ENCODE results near the gene KIF6.
"Not testable (repeated sequence)": the region's sequence is repeated elsewhere in the genome, so short reads cannot be mapped to it uniquely, and the experiment has no call there.

KIF6 gene

DNA sequence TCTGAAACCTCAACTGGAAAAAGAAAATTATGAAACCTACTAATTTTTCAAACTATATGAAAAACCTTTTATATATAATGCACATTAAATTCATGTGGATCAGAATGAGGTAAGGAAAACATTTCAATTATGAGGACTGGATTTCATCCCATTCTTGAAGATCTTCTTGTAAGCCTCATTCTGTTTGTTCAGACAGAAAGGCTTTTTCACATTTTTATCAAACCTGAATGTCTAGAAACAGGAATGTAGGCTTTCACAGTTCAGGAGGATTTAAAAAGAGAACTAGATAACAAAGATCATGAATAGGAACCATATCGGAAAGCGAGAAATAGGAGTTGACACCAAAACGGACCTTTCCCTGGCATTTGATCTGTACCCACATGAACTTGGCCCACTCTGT lies 210.2 kb downstream of the KIF6 start:
- no peak for DNase-seq (ENCODE audit: extremely low read depth in 1 of 2, low read depth in 1 of 2)

DNA sequence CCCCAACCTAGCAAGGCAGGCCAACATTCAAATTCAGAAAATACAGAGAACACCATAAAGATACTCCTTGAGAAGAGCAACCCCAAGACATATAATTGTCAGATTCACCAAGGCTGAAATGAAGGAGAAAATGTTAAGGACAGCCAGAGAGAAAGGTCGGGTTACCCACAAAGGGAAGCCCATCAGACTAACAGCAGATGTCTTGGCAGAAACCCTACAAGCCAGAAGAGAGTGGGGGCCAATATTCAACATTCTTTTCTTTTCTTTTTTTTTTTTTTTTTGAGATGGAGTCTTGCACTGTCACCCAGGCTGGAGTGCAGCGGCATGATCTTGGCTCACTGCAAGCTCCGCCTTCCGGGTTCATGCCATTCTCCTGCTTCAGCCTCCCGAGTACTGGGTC lies 215.4 kb downstream of the KIF6 start:
- DNase-seq (ENCODE audit: extremely low read depth in 1 of 2, low read depth in 1 of 2): not testable (repeated sequence)

DNA sequence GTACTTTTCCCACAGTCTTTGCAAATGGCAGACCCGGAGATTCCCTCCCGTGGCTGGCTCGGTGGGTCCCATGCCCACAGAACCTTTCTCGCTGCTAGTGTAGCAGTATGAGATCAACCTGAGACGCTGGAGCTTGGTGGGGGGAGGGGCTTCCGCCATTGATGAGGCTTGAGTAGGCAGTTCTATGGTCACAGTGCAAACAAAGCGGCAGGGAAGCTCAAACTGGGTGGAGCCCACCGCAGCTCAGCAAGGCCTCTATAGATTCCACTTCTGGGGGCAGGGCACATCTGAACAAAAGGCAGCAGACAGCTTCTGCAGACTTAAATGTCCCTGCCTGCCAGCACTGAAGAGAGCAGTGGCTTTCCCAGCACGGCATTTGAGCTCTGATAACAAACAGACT lies 216.7 kb downstream of the KIF6 start:
- no peak for DNase-seq (ENCODE audit: extremely low read depth in 1 of 2, low read depth in 1 of 2)

DNA sequence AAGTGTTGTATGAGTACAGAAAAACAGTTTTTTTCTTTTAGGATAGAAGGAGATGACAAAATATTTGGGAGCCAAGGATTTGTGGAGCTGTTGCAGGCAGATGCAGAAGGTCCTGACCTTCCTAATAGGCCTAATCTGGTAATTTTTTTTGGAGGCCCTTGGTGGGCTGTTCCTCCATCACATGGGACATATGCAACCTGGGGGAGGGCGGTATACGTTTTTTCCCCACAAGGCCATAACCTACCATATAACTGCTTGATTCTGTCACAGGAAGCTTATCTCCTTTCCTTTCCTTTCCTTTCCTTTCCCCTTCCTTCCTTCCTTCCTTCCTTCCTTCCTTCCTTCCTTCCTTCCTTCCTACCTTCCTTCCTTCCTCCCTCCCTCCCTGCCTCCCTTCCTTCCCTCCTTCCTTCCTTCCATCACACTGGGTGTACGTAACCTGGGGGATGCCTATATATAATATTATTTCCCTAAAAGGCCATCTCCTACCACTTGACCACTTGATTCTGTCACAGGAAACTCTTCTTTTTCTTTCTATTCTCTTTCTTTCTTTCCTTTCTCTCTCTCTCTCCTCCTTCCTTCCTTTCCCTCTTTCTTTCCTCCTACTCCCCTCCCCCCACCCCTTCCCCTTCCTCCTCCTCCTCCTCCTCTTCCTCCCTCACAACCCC lies 217.7 kb downstream of the KIF6 start:
- no peak for DNase-seq (ENCODE audit: extremely low read depth in 1 of 2, low read depth in 1 of 2)

DNA sequence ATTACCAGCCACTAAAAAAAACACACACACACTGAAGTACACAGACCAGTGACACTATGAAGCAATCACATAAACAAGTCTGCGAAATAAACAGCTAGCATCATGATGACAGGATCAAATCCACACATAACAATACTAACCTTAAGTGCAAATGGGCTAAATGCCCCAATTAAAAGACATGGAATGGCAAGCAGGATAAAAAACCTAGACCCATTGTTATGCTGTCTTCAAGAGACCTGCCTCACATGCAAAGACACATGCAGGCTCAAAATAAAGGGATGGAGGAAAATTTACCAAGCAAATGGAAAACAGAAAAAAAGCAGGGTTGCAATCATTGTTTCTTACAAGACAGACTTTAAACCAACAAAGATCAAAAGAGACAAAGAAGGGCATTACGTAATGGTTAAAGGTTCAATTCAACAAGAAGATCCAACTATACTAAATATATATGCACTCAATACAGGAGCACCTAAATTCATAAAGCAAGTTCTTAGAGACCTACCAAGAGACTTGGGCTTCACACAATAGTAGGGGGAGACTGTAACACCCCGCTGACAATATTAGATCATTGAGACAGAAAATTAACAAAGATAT lies 222.7 kb downstream of the KIF6 start:
- not testable (repeated sequence) for DNase-seq (ENCODE audit: extremely low read depth in 1 of 2, low read depth in 1 of 2)

DNA sequence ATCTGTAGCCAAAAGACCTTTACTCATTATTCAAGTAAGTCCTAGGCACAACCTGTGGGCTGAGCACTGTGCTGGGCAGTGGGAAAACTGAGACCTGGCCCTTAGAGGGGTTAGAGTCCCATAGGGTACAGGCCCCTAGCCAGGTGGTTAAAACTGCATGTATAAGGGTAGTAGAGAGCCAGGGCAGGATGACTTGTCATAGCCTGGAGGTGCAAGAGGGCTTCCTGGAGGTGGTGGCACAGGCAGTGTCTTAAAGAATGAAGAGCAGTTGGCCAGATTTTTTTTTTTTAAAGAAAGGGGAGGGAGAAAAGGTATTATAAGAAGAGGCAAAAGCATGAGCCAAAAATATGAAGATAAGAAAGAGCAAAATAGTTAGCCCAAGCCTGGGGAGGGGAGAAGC lies 226.2 kb downstream of the KIF6 start:
- DNase-seq (ENCODE audit: extremely low read depth in 1 of 2, low read depth in 1 of 2): no peak

DNA sequence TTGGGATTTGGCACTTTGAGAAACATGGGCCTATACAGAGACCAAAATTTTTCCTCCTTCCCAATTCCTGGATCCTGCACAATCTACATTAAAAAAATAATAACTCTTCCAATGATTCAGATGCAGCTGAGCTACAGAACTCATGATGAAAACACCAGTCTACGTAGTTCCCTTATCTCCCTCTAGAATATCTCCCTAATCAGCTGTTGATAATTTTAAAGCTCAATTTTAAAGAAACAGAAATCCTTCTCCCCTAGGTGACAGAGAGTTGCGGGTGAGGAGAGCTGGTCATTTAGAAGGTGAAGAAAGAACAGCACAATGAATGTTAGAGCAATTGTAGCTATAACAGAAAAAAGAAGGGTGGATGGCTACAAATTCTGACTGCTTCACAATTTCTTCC lies 227.1 kb downstream of the KIF6 start:
- DNase-seq (ENCODE audit: extremely low read depth in 1 of 2, low read depth in 1 of 2): no peak

DNA sequence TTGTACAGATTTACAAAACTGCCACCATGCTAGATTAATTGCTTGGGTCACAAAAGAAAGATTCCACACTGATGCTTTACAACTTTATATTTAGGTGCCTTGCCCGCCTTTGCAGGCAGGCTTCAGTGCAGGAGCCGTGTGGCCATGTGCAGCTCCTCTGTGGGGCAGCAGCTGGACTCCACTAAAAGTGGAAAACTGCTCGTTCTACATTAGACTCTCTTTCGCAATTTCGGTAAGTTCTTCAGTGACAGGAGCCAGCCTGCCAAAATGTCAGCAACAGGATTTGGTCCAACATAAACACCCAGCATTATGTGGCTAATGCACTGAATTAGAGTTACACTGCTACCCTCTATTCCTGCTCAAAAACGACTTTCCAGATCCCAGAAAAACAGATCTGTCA lies 228.3 kb downstream of the KIF6 start:
- DNase-seq (ENCODE audit: extremely low read depth in 1 of 2, low read depth in 1 of 2): no peak

DNA sequence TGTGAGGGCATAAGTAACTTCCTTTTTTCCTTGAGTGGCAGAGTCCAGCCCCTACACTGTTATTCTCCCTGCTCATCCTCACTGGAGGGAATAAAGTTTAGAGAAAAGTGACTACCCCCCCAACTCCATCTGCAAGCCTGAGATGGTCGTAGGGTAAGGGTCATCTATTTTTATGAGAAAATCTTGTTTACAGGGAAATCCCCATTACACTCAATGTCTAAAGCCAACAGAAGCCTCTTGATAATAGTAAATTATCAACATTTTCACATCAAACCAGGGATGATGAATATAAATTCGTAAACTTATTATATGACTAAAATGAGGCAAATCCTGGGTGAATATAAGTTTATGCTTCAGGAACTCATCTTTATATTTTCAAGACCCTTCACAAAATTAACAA lies 228.8 kb downstream of the KIF6 start:
- DNase-seq (ENCODE audit: extremely low read depth in 1 of 2, low read depth in 1 of 2): no peak

DNA sequence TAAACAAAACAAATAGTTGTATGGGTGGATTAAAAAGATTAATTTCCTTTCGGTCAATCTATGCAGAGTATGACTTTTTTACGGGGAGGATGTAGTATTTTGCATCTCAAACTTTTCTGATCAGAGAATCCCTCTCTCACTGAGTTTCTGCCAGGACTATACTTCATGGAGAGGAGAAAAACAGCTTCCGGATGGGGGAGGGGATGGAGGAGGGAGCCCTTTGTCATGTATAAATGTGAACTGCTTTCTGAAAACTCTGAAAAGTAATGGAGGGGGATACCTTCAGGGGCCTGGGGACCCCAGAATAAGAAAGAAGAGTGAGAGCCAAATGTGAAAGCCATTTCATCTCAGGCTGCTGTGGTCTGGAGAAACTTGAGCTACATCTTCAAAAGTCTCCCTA lies 229.6 kb downstream of the KIF6 start:
- DNase-seq (ENCODE audit: extremely low read depth in 1 of 2, low read depth in 1 of 2): no peak

DNA sequence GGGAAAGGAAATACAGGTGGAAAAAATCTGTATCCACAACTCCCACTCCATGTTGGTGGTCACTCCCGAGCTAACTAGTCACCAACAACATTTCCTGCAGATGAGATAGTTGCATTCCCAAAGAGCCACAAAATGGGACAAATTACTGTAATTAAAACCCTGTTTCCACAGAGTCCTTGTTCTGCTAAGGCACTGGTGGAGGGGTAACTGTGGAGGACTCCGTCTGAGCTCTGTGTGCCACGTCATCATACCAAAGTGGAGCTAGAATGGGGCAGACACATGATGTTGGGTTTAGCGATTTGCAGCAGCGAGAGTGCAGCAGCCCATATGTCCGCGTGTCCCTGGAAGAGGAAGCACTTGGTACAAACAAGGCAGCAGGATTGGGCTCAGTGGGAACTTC lies 230.2 kb downstream of the KIF6 start:
- no peak for DNase-seq (ENCODE audit: extremely low read depth in 1 of 2, low read depth in 1 of 2)

DNA sequence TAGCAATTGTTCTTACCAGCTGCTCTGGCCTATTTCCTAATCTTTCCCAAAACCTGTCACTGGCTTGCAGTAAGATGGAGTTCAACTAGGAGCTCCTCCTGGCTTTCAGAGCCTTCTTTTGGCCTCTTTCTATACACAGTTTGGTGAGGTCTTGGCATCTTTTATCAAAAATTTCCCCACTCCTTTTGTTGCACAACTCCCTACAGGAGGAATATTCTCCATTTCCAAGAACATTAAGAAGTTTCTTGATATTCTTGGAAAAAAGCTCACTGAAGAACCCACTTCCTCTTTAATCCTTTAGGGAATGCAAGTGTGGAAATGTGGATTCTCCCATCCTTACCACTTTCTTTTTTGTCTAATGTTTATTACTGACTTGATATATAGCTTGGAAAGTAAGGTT lies 231.4 kb downstream of the KIF6 start:
- DNase-seq (ENCODE audit: extremely low read depth in 1 of 2, low read depth in 1 of 2): no peak

DNA sequence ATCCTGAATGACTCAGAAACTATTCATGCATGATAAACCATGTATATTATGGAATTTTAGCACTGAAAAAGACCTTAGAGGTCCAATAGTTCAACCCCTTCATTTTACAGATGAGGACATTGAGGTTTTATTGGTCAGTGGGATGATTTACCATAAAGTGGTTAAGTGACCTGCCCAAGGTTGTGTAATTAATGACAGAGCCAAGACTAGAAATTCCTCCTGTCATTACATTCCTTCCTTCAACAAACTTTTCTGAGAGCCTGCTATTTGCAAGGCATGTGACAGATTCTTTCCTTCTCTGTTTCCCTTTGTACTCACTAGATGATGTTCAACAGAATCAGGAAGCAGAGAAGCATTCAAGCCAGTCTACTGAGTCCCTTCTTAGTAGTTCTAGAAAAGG lies 232.0 kb downstream of the KIF6 start:
- no peak for DNase-seq (ENCODE audit: extremely low read depth in 1 of 2, low read depth in 1 of 2)

DNA sequence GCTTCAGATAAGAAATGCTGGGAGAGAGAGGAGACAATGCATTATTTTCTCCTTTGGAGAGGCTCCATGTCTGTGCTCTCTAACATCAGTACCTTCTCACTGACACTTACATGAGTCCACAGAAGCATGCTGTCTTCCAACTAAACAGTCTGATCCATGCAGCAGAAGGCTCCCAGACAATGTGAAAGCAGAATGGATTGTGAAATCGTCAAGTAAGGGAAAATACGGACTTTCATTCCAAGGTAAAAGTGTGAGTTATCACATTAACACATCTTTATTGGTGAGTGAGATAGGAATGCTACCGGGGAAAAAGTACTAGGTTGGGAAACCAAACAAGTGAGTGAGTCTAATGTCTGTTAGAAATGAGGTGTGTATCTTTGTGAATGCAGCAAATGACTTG lies 235.1 kb downstream of the KIF6 start:
- DNase-seq (ENCODE audit: extremely low read depth in 1 of 2, low read depth in 1 of 2): no peak

DNA sequence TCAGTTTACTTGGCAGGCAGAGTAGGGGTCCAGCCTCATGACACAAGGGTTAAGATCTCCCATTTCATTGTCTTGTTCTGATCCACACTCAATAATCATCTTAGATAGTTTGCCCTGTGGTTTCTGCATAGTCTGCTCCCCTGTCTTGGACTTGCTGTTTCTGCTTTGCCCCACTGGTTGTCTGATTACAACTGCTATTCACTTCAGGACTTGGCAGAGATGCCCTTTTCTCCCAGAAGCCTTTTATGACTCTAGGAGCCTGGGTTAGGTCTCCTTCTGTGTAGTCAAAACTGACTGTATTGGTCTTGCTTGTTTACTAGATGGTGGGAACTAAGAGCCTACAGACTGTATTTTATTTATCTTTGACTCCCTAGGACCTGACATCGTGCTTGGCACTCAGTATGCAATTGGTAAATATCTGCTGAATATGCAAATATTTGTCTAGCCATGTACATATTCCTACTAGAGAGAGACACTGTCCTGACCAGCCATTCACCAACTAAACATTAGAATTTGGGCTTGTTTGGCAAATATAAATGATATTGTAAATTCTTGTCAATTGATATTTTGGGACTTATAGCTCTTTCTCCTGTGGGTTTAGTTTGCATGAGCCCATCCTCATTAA lies 236.8 kb downstream of the KIF6 start:
- DNase-seq (ENCODE audit: extremely low read depth in 1 of 2, low read depth in 1 of 2): no peak

DNA sequence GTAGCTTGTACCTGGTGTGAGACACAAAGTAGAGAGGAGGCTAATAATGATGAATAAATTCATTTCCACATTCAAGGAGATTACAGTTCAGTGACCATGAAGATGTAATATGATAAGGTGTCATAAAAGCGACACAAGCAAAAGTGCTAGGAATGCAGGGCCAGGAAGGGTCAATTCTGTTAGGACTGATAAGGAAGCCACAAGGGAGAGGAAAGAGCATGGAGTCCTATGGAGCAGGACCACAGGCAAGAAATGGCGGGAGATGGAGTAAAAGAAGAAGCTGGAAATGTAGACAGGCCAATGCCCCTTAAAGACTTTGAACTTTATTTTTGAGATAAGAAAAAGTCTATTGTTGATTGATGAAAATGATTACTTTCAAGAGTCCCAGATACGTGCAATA lies 240.9 kb downstream of the KIF6 start:
- DNase-seq (ENCODE audit: extremely low read depth in 1 of 2, low read depth in 1 of 2): no peak

DNA sequence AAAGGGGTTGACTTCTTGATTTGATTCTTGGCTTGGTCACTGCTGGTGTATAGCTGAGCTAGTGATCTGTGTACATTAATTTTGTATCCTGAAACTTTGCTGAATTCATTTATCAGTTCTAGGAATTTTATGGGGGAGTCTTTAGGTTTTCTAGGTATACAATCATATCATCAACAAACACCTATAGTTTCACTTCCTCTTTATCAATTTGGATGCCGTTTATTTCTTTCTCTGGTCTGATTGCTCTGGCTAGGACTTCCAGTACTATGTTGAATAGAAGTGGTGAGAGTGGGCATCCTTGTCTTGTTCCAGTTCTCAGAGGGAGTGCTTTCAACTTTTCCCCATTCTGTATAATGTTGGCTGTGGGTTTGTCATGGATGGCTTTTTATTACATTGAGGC lies 245.4 kb downstream of the KIF6 start:
- not testable (repeated sequence) for DNase-seq (ENCODE audit: extremely low read depth in 1 of 2, low read depth in 1 of 2)

DNA sequence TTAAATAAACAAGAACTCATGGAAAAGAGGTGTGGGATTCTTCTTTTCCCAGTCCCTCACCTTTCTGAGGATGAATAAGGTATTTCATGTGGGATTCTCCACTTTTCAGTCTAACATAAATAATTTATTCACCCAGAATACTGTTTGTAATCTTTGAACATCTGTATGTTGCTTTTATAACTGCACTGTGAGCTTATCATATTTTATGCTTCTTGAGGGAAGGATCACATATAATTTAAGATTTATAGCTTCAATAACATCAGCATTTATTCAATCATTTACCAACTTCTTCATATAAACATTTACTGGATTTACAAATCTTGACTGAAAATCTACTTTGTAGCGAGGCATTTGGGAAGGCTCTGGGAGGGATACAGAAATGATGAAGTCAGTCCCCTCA lies 248.5 kb downstream of the KIF6 start:
- DNase-seq (ENCODE audit: extremely low read depth in 1 of 2, low read depth in 1 of 2): no peak

DNA sequence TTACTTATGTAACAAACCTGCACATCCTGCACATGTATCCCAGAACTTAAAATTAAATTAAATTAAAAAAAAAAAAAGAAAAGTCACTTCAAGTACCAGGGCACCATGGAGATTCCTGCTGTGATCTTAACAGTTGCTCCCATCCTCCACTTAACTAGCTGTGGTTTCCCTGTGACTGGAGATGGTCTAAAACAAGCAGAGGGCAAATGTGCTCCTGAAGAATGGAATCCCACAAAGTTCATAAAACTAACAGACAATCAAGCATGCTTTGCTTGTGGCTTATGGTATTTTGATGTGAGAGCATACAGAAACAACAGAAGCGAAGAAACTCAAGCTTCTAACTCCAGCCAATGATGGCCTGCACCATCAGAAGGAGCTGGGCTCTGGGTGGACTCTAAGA lies 249.1 kb downstream of the KIF6 start:
- no peak for DNase-seq (ENCODE audit: extremely low read depth in 1 of 2, low read depth in 1 of 2)

DNA sequence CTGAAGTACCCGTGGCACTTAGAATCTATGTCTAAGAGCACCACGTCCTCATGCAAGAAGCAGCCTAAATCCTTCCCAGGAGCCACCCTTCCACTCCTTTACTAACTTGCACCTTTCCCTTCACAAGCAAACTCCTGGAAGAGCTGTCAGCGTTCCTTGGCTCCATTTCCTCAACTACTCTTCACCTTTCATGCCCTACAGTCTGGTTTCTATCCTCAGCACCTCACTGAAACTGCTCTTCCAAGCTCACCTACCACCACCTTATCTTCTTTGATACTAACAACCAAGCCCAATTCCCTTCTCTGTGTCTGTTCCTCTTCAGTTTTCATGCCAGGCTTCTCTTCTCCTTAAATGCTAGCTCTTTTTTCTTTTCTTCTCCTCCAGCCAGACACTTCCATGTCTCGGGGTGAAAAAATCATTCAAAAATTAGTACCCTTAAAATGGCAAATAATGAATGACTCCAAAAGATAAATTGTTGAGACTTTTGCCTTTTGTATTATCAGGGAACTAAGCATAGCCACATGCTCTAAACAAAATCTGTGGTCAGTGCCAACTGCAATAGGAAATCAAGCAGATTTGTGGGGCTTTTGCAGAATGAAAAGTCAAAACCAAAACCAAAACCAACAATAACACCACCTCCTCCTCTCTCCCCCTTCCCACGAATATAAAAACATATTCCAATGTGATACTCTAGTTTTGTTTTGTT lies 253.1 kb downstream of the KIF6 start:
- DNase-seq (ENCODE audit: extremely low read depth in 1 of 2, low read depth in 1 of 2): no peak

DNA sequence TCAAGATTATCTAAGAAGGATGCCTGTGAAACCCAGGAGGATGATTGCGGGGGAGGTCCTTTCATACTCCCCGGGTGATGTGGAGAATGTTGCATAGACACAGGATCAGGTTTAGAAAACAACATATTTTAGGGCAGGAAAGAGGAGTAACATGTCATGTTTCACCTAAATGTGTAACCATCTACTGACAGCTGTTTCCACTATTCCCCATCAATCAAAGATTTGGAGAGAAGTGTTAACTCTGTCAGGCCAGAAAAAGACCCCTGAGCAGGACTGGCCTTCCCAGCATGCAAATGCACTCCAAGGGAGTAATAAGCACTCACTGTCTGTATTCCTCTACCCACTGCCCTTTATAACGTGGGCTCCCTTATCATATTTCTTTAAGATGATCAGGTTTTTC lies 254.7 kb downstream of the KIF6 start:
- DNase-seq (ENCODE audit: extremely low read depth in 1 of 2, low read depth in 1 of 2): no peak

DNA sequence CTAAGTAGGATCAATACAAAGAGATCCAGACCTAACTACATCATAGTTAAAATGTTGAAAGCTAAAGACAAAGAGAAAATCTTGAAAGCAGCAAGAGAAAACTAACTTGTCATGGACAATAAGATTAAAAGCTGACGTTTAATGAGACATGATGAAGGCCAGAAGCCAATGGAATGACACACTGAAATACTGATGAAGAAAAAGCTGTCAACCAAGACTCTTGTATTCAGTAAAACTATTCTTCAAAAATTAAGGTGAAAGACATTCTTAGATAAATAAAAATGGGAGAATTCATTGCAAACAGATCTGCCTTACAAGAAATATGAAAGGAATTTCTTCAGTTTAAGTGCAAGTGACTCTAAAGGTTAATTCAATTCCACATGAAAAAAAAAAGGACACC lies 256.8 kb downstream of the KIF6 start:
- no peak for DNase-seq (ENCODE audit: extremely low read depth in 1 of 2, low read depth in 1 of 2)
